HG02938 (cell line): ENCODE data around the gene ADAMTS12.

Experiments used
- ATAC-seq: cut with Tn5 transposase; IDR thresholded peaks from one replicate; pipeline ENCODE4 v1.9.1; 2021; ENCODE audit warnings: mild to moderate bottlenecking, moderate library complexity; ENCODE audit not compliant: unreplicated experiment

The ADAMTS12 gene, protein sequence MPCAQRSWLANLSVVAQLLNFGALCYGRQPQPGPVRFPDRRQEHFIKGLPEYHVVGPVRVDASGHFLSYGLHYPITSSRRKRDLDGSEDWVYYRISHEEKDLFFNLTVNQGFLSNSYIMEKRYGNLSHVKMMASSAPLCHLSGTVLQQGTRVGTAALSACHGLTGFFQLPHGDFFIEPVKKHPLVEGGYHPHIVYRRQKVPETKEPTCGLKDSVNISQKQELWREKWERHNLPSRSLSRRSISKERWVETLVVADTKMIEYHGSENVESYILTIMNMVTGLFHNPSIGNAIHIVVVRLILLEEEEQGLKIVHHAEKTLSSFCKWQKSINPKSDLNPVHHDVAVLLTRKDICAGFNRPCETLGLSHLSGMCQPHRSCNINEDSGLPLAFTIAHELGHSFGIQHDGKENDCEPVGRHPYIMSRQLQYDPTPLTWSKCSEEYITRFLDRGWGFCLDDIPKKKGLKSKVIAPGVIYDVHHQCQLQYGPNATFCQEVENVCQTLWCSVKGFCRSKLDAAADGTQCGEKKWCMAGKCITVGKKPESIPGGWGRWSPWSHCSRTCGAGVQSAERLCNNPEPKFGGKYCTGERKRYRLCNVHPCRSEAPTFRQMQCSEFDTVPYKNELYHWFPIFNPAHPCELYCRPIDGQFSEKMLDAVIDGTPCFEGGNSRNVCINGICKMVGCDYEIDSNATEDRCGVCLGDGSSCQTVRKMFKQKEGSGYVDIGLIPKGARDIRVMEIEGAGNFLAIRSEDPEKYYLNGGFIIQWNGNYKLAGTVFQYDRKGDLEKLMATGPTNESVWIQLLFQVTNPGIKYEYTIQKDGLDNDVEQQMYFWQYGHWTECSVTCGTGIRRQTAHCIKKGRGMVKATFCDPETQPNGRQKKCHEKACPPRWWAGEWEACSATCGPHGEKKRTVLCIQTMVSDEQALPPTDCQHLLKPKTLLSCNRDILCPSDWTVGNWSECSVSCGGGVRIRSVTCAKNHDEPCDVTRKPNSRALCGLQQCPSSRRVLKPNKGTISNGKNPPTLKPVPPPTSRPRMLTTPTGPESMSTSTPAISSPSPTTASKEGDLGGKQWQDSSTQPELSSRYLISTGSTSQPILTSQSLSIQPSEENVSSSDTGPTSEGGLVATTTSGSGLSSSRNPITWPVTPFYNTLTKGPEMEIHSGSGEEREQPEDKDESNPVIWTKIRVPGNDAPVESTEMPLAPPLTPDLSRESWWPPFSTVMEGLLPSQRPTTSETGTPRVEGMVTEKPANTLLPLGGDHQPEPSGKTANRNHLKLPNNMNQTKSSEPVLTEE (N-terminal part only)

DNA sequence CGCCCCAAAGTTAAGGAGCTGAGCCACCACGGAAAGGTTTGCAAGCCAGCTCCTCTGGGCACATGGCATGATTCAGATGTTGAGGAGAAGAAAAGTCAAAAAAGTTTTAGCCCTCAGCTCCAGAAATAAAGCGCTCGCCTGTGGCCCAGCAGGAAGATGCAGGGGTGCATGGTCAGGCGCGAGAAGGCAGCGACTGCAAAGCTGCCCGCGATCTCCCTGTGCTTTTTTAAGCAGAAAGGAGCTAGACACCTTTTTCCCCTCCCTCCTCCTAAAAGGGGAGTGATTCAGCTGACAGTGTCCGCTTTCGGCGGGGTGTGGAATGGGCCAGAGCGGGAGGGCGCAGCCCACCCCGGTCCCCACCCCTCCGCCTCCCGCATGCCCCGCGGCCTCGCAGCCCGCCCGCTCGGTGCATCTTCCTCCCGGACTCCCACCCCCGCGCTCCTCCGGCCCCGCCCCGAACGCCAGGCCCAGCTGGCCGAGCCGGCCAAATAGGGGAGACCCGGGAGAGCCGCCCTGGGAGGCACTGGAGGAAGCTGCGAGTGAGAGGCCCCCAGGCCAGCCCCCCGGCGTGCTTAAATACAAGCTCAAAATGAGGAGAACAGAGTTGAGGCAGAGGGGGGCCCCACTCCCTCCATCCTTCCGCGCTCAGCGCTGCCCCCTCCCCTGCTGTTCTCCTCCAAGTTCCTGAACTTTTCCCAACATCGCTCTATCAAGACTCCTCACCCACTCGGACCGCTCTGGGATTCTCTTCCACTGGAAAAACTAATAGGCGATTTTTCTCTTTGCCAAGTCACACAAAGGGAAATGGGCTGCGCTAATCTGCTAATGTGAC lies at the start of gene ADAMTS12:
ADAMTS12 (minus strand) TSS at position 203 of the 832 bp plus-strand sequence; CDS start at position 69, 134 bp downstream.
- ATAC-seq, result no peak

DNA sequence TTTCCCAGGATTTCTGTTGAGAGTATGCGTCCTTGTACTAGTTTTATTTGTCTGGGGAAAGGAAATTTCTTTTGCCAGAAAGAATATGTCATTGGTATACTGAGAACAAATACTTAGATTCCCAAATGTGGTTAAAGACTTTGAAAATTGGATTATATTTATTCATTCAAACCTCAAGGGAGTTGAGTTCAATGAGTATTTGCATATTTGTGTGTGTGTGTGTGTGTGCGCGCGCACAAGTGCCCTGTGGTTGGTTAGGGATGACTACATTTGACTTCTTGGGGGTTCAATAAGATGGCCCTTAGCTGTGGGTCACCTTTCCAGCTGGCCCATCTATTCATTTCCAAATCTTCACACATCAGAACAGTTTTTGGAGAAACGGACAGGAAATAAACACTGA lies 49.3 kb upstream of the ADAMTS12 start:
- ATAC-seq, result no peak

DNA sequence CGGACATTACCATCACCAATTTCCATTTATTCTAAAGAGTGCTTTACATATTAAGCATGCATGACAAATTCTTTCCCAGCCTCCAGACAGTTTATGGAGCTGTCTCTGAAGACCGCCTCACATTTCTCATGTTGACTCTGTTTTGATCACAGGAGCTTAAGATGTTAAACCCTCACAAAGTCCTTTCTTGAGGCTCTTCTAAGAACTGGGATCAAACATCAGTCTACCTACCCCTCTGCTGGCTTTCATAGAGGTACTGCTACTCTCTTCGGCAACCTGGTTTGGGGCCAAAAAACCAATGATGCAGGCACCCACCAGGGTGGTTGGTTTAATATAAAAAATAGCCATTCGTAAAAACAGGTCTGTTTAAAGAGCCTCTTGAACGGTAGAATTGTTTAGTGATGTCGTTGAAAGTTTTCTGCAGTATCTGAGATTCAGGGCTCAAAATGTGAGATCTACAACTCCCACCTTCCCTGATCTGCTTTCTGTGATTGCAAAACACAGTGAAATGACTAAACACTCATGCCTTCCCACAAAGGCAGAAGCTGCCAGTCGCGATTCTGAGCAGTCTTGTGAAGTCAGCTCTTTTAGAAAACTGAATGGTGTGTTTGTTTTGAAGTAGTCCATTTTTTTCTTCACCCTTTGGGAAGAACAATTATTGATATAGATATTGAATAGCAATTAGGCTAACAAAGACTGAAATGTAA lies 47.9 kb upstream of the ADAMTS12 start:
- ATAC-seq, result no peak

GRCh38 chr5:33938881-33939280 lies 47.1 kb upstream of the ADAMTS12 start:
- no peak for ATAC-seq

GRCh38 chr5:33938507-33938796 lies 46.7 kb upstream of the ADAMTS12 start:
- no peak for ATAC-seq

DNA sequence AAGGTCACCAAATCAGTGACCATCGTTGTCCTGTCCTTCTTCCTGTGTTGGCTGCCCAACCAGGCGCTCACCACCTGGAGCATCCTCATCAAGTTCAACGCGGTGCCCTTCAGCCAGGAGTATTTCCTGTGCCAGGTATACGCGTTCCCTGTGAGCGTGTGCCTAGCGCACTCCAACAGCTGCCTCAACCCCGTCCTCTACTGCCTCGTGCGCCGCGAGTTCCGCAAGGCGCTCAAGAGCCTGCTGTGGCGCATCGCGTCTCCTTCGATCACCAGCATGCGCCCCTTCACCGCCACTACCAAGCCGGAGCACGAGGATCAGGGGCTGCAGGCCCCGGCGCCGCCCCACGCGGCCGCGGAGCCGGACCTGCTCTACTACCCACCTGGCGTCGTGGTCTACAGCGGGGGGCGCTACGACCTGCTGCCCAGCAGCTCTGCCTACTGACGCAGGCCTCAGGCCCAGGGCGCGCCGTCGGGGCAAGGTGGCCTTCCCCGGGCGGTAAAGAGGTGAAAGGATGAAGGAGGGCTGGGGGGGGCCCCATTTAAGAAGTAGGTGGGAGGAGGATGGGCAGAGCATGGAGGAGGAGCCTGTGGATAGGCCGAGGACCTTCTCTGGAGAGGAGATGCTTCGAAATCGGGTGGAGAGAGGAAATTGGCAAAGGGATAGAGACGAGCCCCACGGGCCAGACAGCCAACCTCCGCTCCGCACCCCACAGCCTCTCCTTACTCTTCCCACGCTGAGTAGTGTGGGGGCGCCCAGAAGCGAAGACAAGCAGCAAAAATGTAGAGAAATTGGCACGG lies 46.1 kb upstream of the ADAMTS12 start:
- no peak for ATAC-seq

GRCh38 chr5:33937017-33937706 lies 45.4 kb upstream of the ADAMTS12 start:
- ATAC-seq, result no peak

DNA sequence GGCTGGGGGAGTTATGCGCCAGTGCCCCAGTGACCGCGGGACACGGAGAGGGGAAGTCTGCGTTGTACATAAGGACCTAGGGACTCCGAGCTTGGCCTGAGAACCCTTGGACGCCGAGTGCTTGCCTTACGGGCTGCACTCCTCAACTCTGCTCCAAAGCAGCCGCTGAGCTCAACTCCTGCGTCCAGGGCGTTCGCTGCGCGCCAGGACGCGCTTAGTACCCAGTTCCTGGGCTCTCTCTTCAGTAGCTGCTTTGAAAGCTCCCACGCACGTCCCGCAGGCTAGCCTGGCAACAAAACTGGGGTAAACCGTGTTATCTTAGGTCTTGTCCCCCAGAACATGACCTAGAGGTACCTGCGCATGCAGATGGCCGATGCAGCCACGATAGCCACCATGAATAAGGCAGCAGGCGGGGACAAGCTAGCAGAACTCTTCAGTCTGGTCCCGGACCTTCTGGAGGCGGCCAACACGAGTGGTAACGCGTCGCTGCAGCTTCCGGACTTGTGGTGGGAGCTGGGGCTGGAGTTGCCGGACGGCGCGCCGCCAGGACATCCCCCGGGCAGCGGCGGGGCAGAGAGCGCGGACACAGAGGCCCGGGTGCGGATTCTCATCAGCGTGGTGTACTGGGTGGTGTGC lies 44.7 kb upstream of the ADAMTS12 start, which contains the start of gene RXFP3:
RXFP3 (plus strand) TSS at position 6 of the 636 bp plus-strand sequence; CDS start at position 361, 355 bp downstream.
- ATAC-seq, result no peak

GRCh38 chr5:33936004-33936380 lies 44.2 kb upstream of the ADAMTS12 start:
- ATAC-seq, result no peak

- peak; percentile 29 for ATAC-seq
Measured at GRCh38 chr5:33934176-33934575, 42.4 kb upstream of the ADAMTS12 start.

DNA sequence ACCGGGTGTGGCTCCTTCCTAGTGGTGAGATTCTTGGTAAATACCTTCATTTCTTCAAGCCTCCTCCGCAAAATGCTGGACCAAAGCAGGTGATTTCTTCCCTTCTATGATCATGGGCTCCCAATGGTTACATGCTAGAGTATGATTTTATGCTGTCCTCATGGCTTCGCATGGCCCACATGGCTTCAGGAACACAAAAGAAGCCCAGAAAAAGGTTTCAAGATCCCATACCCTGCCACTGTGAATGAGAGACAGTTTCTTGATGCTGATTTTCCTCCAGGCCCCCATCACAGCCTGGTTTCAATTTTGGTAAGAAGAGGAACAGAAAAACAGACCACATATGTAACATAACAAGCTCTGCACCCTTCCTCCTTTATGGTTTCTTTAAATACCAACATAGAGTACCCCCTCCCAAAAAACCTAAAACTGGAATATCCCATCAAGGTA lies 42.0 kb upstream of the ADAMTS12 start:
- ATAC-seq, result peak; percentile 84

GRCh38 chr5:33931136-33931535 lies 39.3 kb upstream of the ADAMTS12 start:
- no peak for ATAC-seq

GRCh38 chr5:33929925-33930690 lies 38.3 kb upstream of the ADAMTS12 start:
- no peak for ATAC-seq

DNA sequence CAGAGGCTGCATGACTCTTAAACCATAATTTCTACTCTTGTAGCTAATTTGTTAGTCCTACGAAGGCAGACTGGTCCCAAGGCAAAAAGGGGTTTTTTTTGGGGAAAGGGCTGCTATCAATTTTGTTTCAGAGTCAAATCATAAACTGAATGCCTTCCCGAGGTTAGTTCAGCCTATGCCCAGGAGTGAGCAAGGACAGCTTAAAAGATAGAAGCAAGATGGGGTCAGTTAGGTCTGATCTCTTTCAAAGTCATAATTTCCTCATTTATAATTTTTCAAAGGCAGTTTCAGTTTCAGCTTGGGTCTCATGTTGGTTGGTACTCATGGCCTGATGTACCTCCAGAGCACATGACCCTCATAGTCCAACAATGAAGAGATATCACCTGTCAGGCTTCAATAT lies 36.5 kb upstream of the ADAMTS12 start:
- no peak for ATAC-seq

DNA sequence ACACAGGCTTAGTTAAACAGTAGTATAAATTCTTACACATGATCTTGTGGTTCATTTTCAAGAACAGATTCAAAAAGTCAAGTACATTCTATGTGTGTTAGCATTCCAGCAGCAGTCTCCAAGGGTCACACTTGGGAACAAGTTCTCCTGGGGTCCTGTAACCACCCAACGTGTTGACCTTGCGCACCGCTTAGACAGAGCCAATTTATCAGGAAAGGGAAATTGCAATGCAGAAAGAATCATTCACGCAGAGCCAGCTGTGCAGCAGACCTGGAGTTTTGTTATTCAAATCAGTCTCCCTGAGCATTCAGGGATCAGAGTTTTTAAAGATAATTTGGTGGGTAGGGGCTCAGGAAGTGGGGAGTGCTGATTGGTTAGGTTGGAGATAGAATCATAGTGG lies 35.9 kb upstream of the ADAMTS12 start:
- no peak for ATAC-seq

DNA sequence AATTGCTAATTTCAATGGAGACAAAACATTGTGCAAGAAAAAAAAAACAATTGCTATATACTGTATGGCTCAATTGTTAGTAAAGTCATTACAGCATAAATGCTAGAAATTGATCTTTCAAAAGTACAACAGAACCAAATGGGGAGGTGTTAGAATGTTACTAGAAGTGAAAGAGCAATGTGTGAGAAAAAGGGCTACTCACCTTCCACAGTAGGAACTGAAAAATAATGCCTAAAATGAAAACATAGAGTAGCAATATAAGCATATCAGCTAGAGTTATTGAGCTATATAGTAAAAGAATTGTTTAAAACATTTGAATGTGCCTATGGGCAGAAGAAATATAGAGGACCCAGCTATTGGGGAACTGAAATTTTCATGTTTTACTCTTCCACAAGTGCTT lies 33.5 kb upstream of the ADAMTS12 start:
- ATAC-seq, result no peak

GRCh38 chr5:33921002-33921401 lies 29.2 kb upstream of the ADAMTS12 start:
- no peak for ATAC-seq
